ENCODE results near the gene WWP2. TPM values are rescaled to one million over a fixed set of nuclear protein-coding genes. Genes with fewer than 3 reads are reported as not detected.

The WWP2 gene
- total RNA-seq, 1 experiment from 2014 or later = 47.5 TPM

GRCh38 chr16:69893106-69893505, 131.0 kb downstream of the WWP2 start:
- H3K4me3 Mint-ChIP-seq (ENCODE audit: low read depth, unreplicated experiment) = no peak overlapping the region
- no peak for TF ChIP-seq CTCF (IDR thresholded peaks at IDR 0.05; ENCODE audit: unreplicated experiment)
- intact Hi-C loops (cut with micrococcal nuclease; ENCODE audit: unreplicated experiment) = no loop called here
- no peaks in the 10 kb centered on the region for H3K27me3 Mint-ChIP-seq (ENCODE audit: unreplicated experiment)
- H3K4me1 Mint-ChIP-seq (ENCODE audit: low read depth, unreplicated experiment) = peaks cover 4% of the 10 kb centered on the region
- DNase-seq = no peak
- H3K9me3 Mint-ChIP-seq (ENCODE audit: low read depth, unreplicated experiment) = no peaks in the 10 kb centered on the region
- CTCF ChIA-PET = interaction anchor here (0.6 kb wide), 1 partner anchor 597 kb away, joined by 3 read pairs; no protein-coding TSS in a partner anchor
- no TSS peak for BruUV-seq (replicated peaks)
- H3K36me3 Mint-ChIP-seq (ENCODE audit: insufficient read depth, unreplicated experiment) = no peaks in the 10 kb centered on the region
- H3K27ac Mint-ChIP-seq (ENCODE audit: unreplicated experiment) = no peak overlapping the region

GRCh38 chr16:69894676-69895075, 132.5 kb downstream of the WWP2 start:
- Mint-ChIP-seq H3K27me3 (ENCODE audit: unreplicated experiment) (no peaks in the 10 kb centered on the region), H3K4me3 (ENCODE audit: low read depth, unreplicated experiment) (no peak overlapping the region), H3K36me3 (ENCODE audit: insufficient read depth, unreplicated experiment) (no peaks in the 10 kb centered on the region), H3K9me3 (ENCODE audit: low read depth, unreplicated experiment) (no peaks in the 10 kb centered on the region), H3K4me1 (ENCODE audit: low read depth, unreplicated experiment) (no peaks in the 10 kb centered on the region), H3K27ac (ENCODE audit: unreplicated experiment) (no peak overlapping the region)
- no peak for TF ChIP-seq CTCF (IDR thresholded peaks at IDR 0.05; ENCODE audit: unreplicated experiment)
- intact Hi-C loops (cut with micrococcal nuclease; ENCODE audit: unreplicated experiment) = no loop called here
- CTCF ChIA-PET = interaction anchor here (0.7 kb wide), 1 partner anchor 627 kb away, joined by 3 read pairs; no protein-coding TSS in a partner anchor
- no peak for DNase-seq
- BruUV-seq (replicated peaks) = no TSS peak

GRCh38 chr16:69903865-69904415, 141.8 kb downstream of the WWP2 start:
- Mint-ChIP-seq H3K36me3 (ENCODE audit: insufficient read depth, unreplicated experiment) (no peaks in the 10 kb centered on the region), H3K4me1 (ENCODE audit: low read depth, unreplicated experiment) (no peaks in the 10 kb centered on the region), H3K27me3 (ENCODE audit: unreplicated experiment) (no peaks in the 10 kb centered on the region), H3K9me3 (ENCODE audit: low read depth, unreplicated experiment) (no peaks in the 10 kb centered on the region), H3K27ac (ENCODE audit: unreplicated experiment) (no peak overlapping the region), H3K4me3 (ENCODE audit: low read depth, unreplicated experiment) (no peak overlapping the region)
- CTCF ChIA-PET = no interaction called here
- no peak for DNase-seq
- no TSS peak for BruUV-seq (replicated peaks)
- no peak for TF ChIP-seq CTCF (IDR thresholded peaks at IDR 0.05; ENCODE audit: unreplicated experiment)
- intact Hi-C loops (cut with micrococcal nuclease; ENCODE audit: unreplicated experiment) = no loop called here

- no TSS peak for BruUV-seq (replicated peaks)
- TF ChIP-seq CTCF (IDR thresholded peaks at IDR 0.05; ENCODE audit: unreplicated experiment) = no peak
- Mint-ChIP-seq H3K27ac (ENCODE audit: unreplicated experiment) (no peak overlapping the region), H3K4me1 (ENCODE audit: low read depth, unreplicated experiment) (no peaks in the 10 kb centered on the region), H3K27me3 (ENCODE audit: unreplicated experiment) (no peaks in the 10 kb centered on the region), H3K4me3 (ENCODE audit: low read depth, unreplicated experiment) (no peak overlapping the region), H3K9me3 (ENCODE audit: low read depth, unreplicated experiment) (no peaks in the 10 kb centered on the region), H3K36me3 (ENCODE audit: insufficient read depth, unreplicated experiment) (no peaks in the 10 kb centered on the region)
- DNase-seq = no peak
- intact Hi-C loops (cut with micrococcal nuclease; ENCODE audit: unreplicated experiment) = no loop called here
- CTCF ChIA-PET = no interaction called here
These were observed 142.5 kb downstream of the WWP2 start for GRCh38 chr16:69904495-69905170.

Data from Calu3 (cell line).